ENCODE measurements around the gene CAND2.

- no peak for TF ChIP-seq EP300 (IDR thresholded peaks at IDR 0.05)
- TF ChIP-seq CTCF (IDR thresholded peaks at IDR 0.05) = no peak
- no peak for TF ChIP-seq POLR2A (IDR thresholded peaks at IDR 0.05)
These were observed 72.6 kb downstream of the CAND2 start for GRCh38 chr3:12869035-12869621.
